HepG2 (cell line): ENCODE data around the gene PTPN13. TPM values are rescaled to one million over a fixed set of nuclear protein-coding genes. Genes with fewer than 3 reads are reported as not detected.

Source experiments
- ATAC-seq: fragments of 200-7000 bp; cut with Tn5 transposase; 3 replicates; pipeline ENCODE4 v1.9.1; 2020; ENCODE audit warnings: mild to moderate bottlenecking, moderate library complexity
- BruUV-seq: library from RNA; stranded (reverse); fragments of 400-500 nt; replicated peaks from 2 replicates; lab custom pipeline; 2021; lab: Mats Ljungman, UMichigan
- CTCF ChIA-PET: fragments of 300-600 bp; formaldehyde crosslinking; extraction: SDS; loops from one replicate; lab custom pipeline; 2021; ENCODE audit warnings: low total read pairs, inconsistent platforms, low intra/inter-chr PET ratio; lab: Yijun Ruan, JAX
- POLR2A ChIA-PET: fragments of 350-600 bp; sonication (Branson Sonifier 250); formaldehyde crosslinking; loops from one replicate; lab custom pipeline; 2020; ENCODE audit warnings: antibody characterized with exemption, inconsistent platforms; lab: Yijun Ruan, JAX
- DNase-seq: peaks from one replicate; pipeline ENCODE4 v3.0.0-alpha.2; 2015; ENCODE audit warnings: low spot score
- FAIRE-seq: peaks from 3 replicates; lab custom pipeline; 2011; peaks lifted over from hg19 to GRCh38; lab: Jason Lieb, UNC
- H2AFZ ChIP-seq: one replicate; pipeline ENCODE4 v1.6.1; 2011; ENCODE audit warnings: low read length, inconsistent platforms
- H3K27ac ChIP-seq: fragments of 300-600 bp; 3 replicates; pipeline ENCODE4 v1.8.0; 2011; ENCODE audit warnings: mixed run types, mild to moderate bottlenecking, mixed read lengths, low read length, inconsistent platforms; ENCODE audit not compliant: insufficient read depth; ENCODE audit errors: extremely low read length
- H3K27me3 ChIP-seq, 2 experiments: fragments of 200-600 bp in 1 of 2; 2 replicates in 1 of 2; 3 replicates in 1 of 2; pipeline versions ENCODE4 v1.6.0 to v1.8.0; 2011; ENCODE audit warnings: low read length in 2 of 2, mild to moderate bottlenecking in 2 of 2, moderate library complexity in 2 of 2, inconsistent platforms in 1 of 2; ENCODE audit not compliant: insufficient read depth in 2 of 2, control insufficient read depth in 1 of 2
- H3K36me3 ChIP-seq, 2 experiments: fragments of 200-600 bp in 1 of 2; replicated peaks in 1 of 2; 2 replicates in 1 of 2; 3 replicates in 1 of 2; pipeline versions ENCODE4 v1.5.1 to v1.8.0; 2011; ENCODE audit warnings: low read length in 2 of 2, inconsistent platforms in 1 of 2; ENCODE audit not compliant: insufficient read depth in 2 of 2, control insufficient read depth in 1 of 2
- H3K4me1 ChIP-seq: 2 replicates; pipeline ENCODE4 v1.5.1; 2012; ENCODE audit warnings: low read length, inconsistent platforms; ENCODE audit not compliant: insufficient read depth
- H3K4me2 ChIP-seq: 2 replicates; pipeline ENCODE4 v1.6.0; 2011; ENCODE audit warnings: low read depth, low read length, inconsistent platforms
- H3K4me3 ChIP-seq, 3 experiments: fragments of 200-600 bp in 1 of 3; sonication (generic), shearing (Covaris generic) in 1 of 3; replicated peaks in 1 of 3; 2 replicates each; pipeline ENCODE4 v1.5.1; 2011 to 2016; ENCODE audit warnings: low read length in 3 of 3, inconsistent platforms in 2 of 3, low read depth in 2 of 3, mild to moderate bottlenecking in 2 of 3, control low read depth in 1 of 3, mixed read lengths in 1 of 3; ENCODE audit not compliant: insufficient read depth in 1 of 3
- H3K79me2 ChIP-seq: one replicate; pipeline ENCODE4 v1.6.1; 2011; ENCODE audit warnings: low read length, inconsistent platforms; ENCODE audit not compliant: insufficient read depth
- H3K9ac ChIP-seq: 2 replicates; pipeline ENCODE4 v1.6.0; 2011; ENCODE audit warnings: mild to moderate bottlenecking, low read depth, low read length, inconsistent platforms; ENCODE audit not compliant: insufficient read depth
- H3K9me3 ChIP-seq: 2 replicates; pipeline ENCODE4 v1.5.1; 2012; ENCODE audit warnings: mild to moderate bottlenecking, low read length
- H4K20me1 ChIP-seq: 2 replicates; pipeline ENCODE4 v1.6.0; 2011; ENCODE audit warnings: inconsistent platforms, mild to moderate bottlenecking, low read length, moderate library complexity; ENCODE audit not compliant: insufficient read depth
- FOXC1 ChIP-seq: sonication (generic); formaldehyde crosslinking; IDR thresholded peaks from 2 replicates; pipeline ENCODE4 v1.8.0; 2022; ENCODE audit warnings: mild to moderate bottlenecking, missing genetic modification reagents, borderline replicate concordance
- IRF2 ChIP-seq: IDR thresholded peaks from 2 replicates; pipeline ENCODE4 v1.6.1; 2018; ENCODE audit warnings: missing genetic modification reagents, missing compliant biosample characterization
- KAT8 ChIP-seq: IDR thresholded peaks from 2 replicates; pipeline ENCODE4 v1.6.1; 2016; ENCODE audit warnings: missing genetic modification reagents, missing compliant biosample characterization
- KMT2A ChIP-seq: sonication (generic); formaldehyde crosslinking; IDR thresholded peaks from 2 replicates; pipeline ENCODE4 v1.4.0; 2020; ENCODE audit warnings: missing genetic modification reagents
- RARA ChIP-seq: IDR thresholded peaks from 2 replicates; pipeline ENCODE4 v1.6.1; 2016; ENCODE audit warnings: missing genetic modification reagents, missing compliant biosample characterization
- ZNF160 ChIP-seq: sonication (generic); formaldehyde crosslinking; IDR thresholded peaks from 2 replicates; pipeline ENCODE4 v1.8.0; 2022; ENCODE audit warnings: mild to moderate bottlenecking, inconsistent platforms, missing genetic modification reagents
- ZNF17 ChIP-seq: sonication (generic); formaldehyde crosslinking; IDR thresholded peaks from 2 replicates; pipeline ENCODE4 v1.5.0; 2020; ENCODE audit warnings: mild to moderate bottlenecking, missing genetic modification reagents
- ZNF460 ChIP-seq: sonication (generic); formaldehyde crosslinking; IDR thresholded peaks from 2 replicates; pipeline ENCODE4 v1.5.1; 2020; ENCODE audit warnings: missing genetic modification reagents, mild to moderate bottlenecking, borderline replicate concordance
- ZNF674 ChIP-seq: sonication (generic); formaldehyde crosslinking; IDR thresholded peaks from 2 replicates; pipeline ENCODE4 v1.5.0; 2020; ENCODE audit warnings: low read depth, mild to moderate bottlenecking, missing genetic modification reagents
- WGBS: methylation state at CpG from one replicate; pipeline ENCODE4 v1.1.6; 2017; ENCODE audit warnings: low lambda C conversion rate; 5-methylcytosine and 5-hydroxymethylcytosine counted together
- in situ Hi-C: cut with HindIII; loops from 2 replicates; pipeline ENCODE4 v1.10.0; 2017; ENCODE audit warnings: low pct_unique_long_range_greater_than_20kb; ENCODE audit not compliant: extremely low pct_ligation_motif_present
- intact Hi-C: fragments of 100-400 bp; cut with micrococcal nuclease; formaldehyde crosslinking; loops from one replicate; pipeline ENCODE4 v1.10.0; 2022; ENCODE audit not compliant: unreplicated experiment
- polyA plus RNA-seq, 8 experiments: library from polyadenylated mRNA; depleted of rRNA in 3 of 8; stranded (reverse) in 7 of 8; unstranded in 1 of 8; fragments of >200 nt; fragmentation: Illumina TruSeq in 4 of 8; extraction: Trizol in 4 of 8; gene quantifications; 2 replicates each; pipeline versions ENCODE4 v1.2.1 to v1.2.3, GENCODE V29; 2011 to 2016; ENCODE audit warnings: low read depth in 4 of 8, missing spikeins in 1 of 8, mixed read lengths in 1 of 8; ENCODE audit not compliant: insufficient read depth in 1 of 8
- total RNA-seq, 5 experiments: library from RNA; depleted of rRNA; stranded (reverse); fragments of >200 nt; fragmentation: Illumina TruSeq; extraction: Trizol; gene quantifications; 2 replicates each; pipeline ENCODE4 v1.2.3, GENCODE V29; 2016; ENCODE audit warnings: low read depth in 1 of 5
- TF ChIP-seq, protein P1 (sequence below): sonication (generic); formaldehyde crosslinking; conservative IDR thresholded peaks from 2 replicates; pipeline ENCODE4 v1.8.0; 2022; ENCODE audit warnings: mild to moderate bottlenecking, moderate library complexity, missing genetic modification reagents
- TF ChIP-seq, protein P2 (sequence below): IDR thresholded peaks from 2 replicates; pipeline ENCODE4 v1.6.1; 2016; ENCODE audit warnings: missing compliant biosample characterization, missing genetic modification reagents, borderline replicate concordance
- TF ChIP-seq, protein P3 (sequence below): sonication (generic); formaldehyde crosslinking; IDR thresholded peaks from 2 replicates; pipeline ENCODE4 v1.4.0; 2020; ENCODE audit warnings: missing genetic modification reagents

PTPN13 gene
- total and polyA plus RNA-seq, 2 of the 13 experiments (the other 11 are each of a cell fraction or from before 2014, with no cell fraction given) = not detected

DNA sequence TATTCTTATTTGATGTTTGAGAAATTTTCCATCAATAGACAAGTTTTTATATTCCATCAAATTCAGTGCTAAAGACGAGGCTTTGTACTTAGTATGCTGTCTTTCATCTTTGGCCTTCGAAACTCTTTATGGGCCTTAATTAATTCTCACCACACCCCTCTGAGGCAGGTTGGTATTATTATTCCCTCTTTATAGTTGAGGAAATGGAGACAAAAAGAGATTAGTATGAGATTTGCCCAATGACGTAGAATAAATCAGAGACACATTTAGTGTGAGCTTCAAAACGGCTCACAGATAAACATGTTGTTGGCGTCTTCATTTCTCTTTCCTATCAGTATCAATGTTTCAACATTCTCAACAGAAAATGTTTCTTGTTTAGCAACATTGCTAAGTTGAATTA lies 35.9 kb upstream of the PTPN13 start:
- POLR2A ChIA-PET = no interaction called here

More for the DNA sequence above, 35.9 kb upstream of the PTPN13 start:
- in situ Hi-C loops (no loop called here), intact Hi-C loops (no loop called here)
- Histone ChIP-seq H3K4me3 (no peak overlapping the region), H3K4me2 (no peak overlapping the region), H3K36me3 (no peaks in the 10 kb centered on the region), H2AFZ (no peak overlapping the region), H3K4me1 (no peaks in the 10 kb centered on the region), H4K20me1 (no peaks in the 10 kb centered on the region), H3K9ac (no peak overlapping the region), H3K27me3 (no peaks in the 10 kb centered on the region), H3K79me2 (no peaks in the 10 kb centered on the region), H3K9me3 (no peaks in the 10 kb centered on the region), H3K27ac (no peak overlapping the region)
- WGBS = 3% methylated on average over 5 of the region's 5 CpGs
- BruUV-seq = no TSS peak
- TF ChIP-seq ZNF160 (CRISPR knock-in tag) (no peak), FOXC1 (no peak), ZNF460 (CRISPR knock-in tag) (no peak), RARA (no peak), KMT2A (no peak), IRF2 (CRISPR knock-in tag) (no peak), KAT8 (CRISPR knock-in tag) (no peak), ZNF17 (no peak), ZNF674 (CRISPR knock-in tag) (no peak)
- TF ChIP-seq, protein P1, sequence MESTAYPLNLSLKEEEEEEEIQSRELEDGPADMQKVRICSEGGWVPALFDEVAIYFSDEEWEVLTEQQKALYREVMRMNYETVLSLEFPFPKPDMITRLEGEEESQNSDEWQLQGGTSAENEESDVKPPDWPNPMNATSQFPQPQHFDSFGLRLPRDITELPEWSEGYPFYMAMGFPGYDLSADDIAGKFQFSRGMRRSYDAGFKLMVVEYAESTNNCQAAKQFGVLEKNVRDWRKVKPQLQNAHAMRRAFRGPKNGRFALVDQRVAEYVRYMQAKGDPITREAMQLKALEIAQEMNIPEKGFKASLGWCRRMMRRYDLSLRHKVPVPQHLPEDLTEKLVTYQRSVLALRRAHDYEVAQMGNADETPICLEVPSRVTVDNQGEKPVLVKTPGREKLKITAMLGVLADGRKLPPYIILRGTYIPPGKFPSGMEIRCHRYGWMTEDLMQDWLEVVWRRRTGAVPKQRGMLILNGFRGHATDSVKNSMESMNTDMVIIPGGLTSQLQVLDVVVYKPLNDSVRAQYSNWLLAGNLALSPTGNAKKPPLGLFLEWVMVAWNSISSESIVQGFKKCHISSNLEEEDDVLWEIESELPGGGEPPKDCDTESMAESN (CRISPR knock-in tag) = no peak
- TF ChIP-seq, protein P2, sequence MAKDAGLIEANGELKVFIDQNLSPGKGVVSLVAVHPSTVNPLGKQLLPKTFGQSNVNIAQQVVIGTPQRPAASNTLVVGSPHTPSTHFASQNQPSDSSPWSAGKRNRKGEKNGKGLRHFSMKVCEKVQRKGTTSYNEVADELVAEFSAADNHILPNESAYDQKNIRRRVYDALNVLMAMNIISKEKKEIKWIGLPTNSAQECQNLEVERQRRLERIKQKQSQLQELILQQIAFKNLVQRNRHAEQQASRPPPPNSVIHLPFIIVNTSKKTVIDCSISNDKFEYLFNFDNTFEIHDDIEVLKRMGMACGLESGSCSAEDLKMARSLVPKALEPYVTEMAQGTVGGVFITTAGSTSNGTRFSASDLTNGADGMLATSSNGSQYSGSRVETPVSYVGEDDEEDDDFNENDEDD (CRISPR knock-in tag) = no peak
- TF ChIP-seq, protein P3, sequence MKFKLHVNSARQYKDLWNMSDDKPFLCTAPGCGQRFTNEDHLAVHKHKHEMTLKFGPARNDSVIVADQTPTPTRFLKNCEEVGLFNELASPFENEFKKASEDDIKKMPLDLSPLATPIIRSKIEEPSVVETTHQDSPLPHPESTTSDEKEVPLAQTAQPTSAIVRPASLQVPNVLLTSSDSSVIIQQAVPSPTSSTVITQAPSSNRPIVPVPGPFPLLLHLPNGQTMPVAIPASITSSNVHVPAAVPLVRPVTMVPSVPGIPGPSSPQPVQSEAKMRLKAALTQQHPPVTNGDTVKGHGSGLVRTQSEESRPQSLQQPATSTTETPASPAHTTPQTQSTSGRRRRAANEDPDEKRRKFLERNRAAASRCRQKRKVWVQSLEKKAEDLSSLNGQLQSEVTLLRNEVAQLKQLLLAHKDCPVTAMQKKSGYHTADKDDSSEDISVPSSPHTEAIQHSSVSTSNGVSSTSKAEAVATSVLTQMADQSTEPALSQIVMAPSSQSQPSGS = no peak
- FAIRE-seq (no peak), DNase-seq (no peak), ATAC-seq (no peak)
- CTCF ChIA-PET = no interaction called here
